HUES48 (cell line): ENCODE results near the gene RNASEH2C.
"Not testable (repeated sequence)": the region's sequence is repeated elsewhere in the genome, so short reads cannot be mapped to it uniquely, and the experiment has no call there.

ENCODE experiments used
- H3K27ac ChIP-seq: one replicate; pipeline ENCODE4 v1.7.0; 2013; ENCODE audit warnings: low read depth, low read length, inconsistent platforms
- H3K27me3 ChIP-seq: 2 replicates; pipeline ENCODE4 v1.6.1; 2013; ENCODE audit warnings: mild to moderate bottlenecking, low read length; ENCODE audit not compliant: control insufficient read depth, insufficient read depth
- H3K36me3 ChIP-seq: 2 replicates; pipeline ENCODE4 v1.6.1; 2013; ENCODE audit warnings: low read length; ENCODE audit not compliant: control insufficient read depth, insufficient read depth
- H3K4me1 ChIP-seq: 2 replicates; pipeline ENCODE4 v1.6.1; 2013; ENCODE audit warnings: mild to moderate bottlenecking, low read length; ENCODE audit not compliant: control insufficient read depth, insufficient read depth
- H3K4me3 ChIP-seq: 2 replicates; pipeline ENCODE4 v1.5.1; 2013; ENCODE audit warnings: mild to moderate bottlenecking, low read depth, low read length
- H3K9ac ChIP-seq: 2 replicates; pipeline ENCODE4 v1.6.1; 2013; ENCODE audit warnings: mild to moderate bottlenecking, low read depth, low read length, moderate library complexity
- H3K9me3 ChIP-seq: 2 replicates; pipeline ENCODE4 v1.6.1; 2013; ENCODE audit warnings: low read length; ENCODE audit not compliant: control insufficient read depth, insufficient read depth

Gene RNASEH2C

GRCh38 chr11:65720211-65720934, at the start of gene RNASEH2C:
Gene RNASEH2C, minus strand, starts transcription at chr11:65720798. Its CDS starts 40 bp downstream, at chr11:65720758.
- H3K36me3 ChIP-seq = peaks cover 36% of the 10 kb centered on the region
- H3K27me3 ChIP-seq = no peaks in the 10 kb centered on the region
- H3K27ac ChIP-seq = peak within 1 kb of the TSS; percentile 79
- H3K9ac ChIP-seq = peak within 1 kb of the TSS; percentile 81
- H3K4me3 ChIP-seq = peak within 1 kb of the TSS; percentile 93
- H3K4me1 ChIP-seq = no peaks in the 10 kb centered on the region
- no peaks in the 10 kb centered on the region for H3K9me3 ChIP-seq

- not testable (repeated sequence) for H3K4me3 ChIP-seq, H3K36me3 ChIP-seq, H3K27me3 ChIP-seq, H3K9ac ChIP-seq, H3K9me3 ChIP-seq, H3K27ac ChIP-seq, H3K4me1 ChIP-seq
These were observed 47.2 kb upstream of the RNASEH2C start for GRCh38 chr11:65767806-65768205.

GRCh38 chr11:65767406-65767805, 46.8 kb upstream of the RNASEH2C start:
- Histone ChIP-seq H3K4me3 (no peak overlapping the region), H3K27me3 (no peaks in the 10 kb centered on the region), H3K9ac (no peak overlapping the region), H3K4me1 (no peaks in the 10 kb centered on the region), H3K9me3 (no peaks in the 10 kb centered on the region), H3K27ac (no peak overlapping the region), H3K36me3 (no peaks in the 10 kb centered on the region)

GRCh38 chr11:65766535-65766934, 45.9 kb upstream of the RNASEH2C start:
- H3K27ac ChIP-seq = no peak overlapping the region
- no peaks in the 10 kb centered on the region for H3K9me3 ChIP-seq
- H3K36me3 ChIP-seq = no peaks in the 10 kb centered on the region
- no peaks in the 10 kb centered on the region for H3K4me1 ChIP-seq
- H3K9ac ChIP-seq = no peak overlapping the region
- no peak overlapping the region for H3K4me3 ChIP-seq
- H3K27me3 ChIP-seq = no peaks in the 10 kb centered on the region

- H3K27me3 ChIP-seq = no peaks in the 10 kb centered on the region
- H3K9me3 ChIP-seq = no peaks in the 10 kb centered on the region
- no peak overlapping the region for H3K4me3 ChIP-seq
- no peaks in the 10 kb centered on the region for H3K4me1 ChIP-seq
- H3K9ac ChIP-seq = no peak overlapping the region
- no peaks in the 10 kb centered on the region for H3K36me3 ChIP-seq
- no peak overlapping the region for H3K27ac ChIP-seq
These were observed 43.8 kb upstream of the RNASEH2C start for GRCh38 chr11:65764434-65764833.

GRCh38 chr11:65762816-65763215, 42.2 kb upstream of the RNASEH2C start:
- H3K4me3 ChIP-seq, H3K4me1 ChIP-seq, H3K9ac ChIP-seq, H3K9me3 ChIP-seq, H3K27ac ChIP-seq, H3K36me3 ChIP-seq, H3K27me3 ChIP-seq: not testable (repeated sequence)

GRCh38 chr11:65762169-65762568, 41.6 kb upstream of the RNASEH2C start:
- not testable (repeated sequence) for H3K4me1 ChIP-seq, H3K9me3 ChIP-seq, H3K4me3 ChIP-seq, H3K36me3 ChIP-seq, H3K27me3 ChIP-seq, H3K9ac ChIP-seq, H3K27ac ChIP-seq

- no peaks in the 10 kb centered on the region for H3K4me1 ChIP-seq
- no peaks in the 10 kb centered on the region; the same call in 1 of the 2 replicates for H3K27me3 ChIP-seq
- no peaks in the 10 kb centered on the region for H3K36me3 ChIP-seq
- H3K4me3 ChIP-seq = no peak overlapping the region
- H3K9ac ChIP-seq = no peak overlapping the region
- no peaks in the 10 kb centered on the region; the same call in 1 of the 2 replicates for H3K9me3 ChIP-seq
- H3K27ac ChIP-seq = no peak overlapping the region
These were observed 24.5 kb upstream of the RNASEH2C start for GRCh38 chr11:65745049-65745448.

- Histone ChIP-seq H3K4me3 (no peak overlapping the region), H3K36me3 (no peaks in the 10 kb centered on the region), H3K27me3 (no peaks in the 10 kb centered on the region; the same call in 1 of the 2 replicates), H3K9me3 (no peaks in the 10 kb centered on the region; the same call in 1 of the 2 replicates), H3K9ac (no peak overlapping the region), H3K27ac (no peak overlapping the region), H3K4me1 (no peaks in the 10 kb centered on the region)
These were observed 24.1 kb upstream of the RNASEH2C start for GRCh38 chr11:65744699-65745042.

GRCh38 chr11:65744026-65744698, 23.6 kb upstream of the RNASEH2C start:
- H3K4me1 ChIP-seq = no peaks in the 10 kb centered on the region
- no peaks in the 10 kb centered on the region for H3K36me3 ChIP-seq
- no peaks in the 10 kb centered on the region; the same call in 1 of the 2 replicates for H3K27me3 ChIP-seq
- H3K27ac ChIP-seq = no peak overlapping the region
- H3K4me3 ChIP-seq = no peak overlapping the region
- H3K9ac ChIP-seq = no peak overlapping the region
- H3K9me3 ChIP-seq = no peaks in the 10 kb centered on the region; the same call in 1 of the 2 replicates

- H3K4me3 ChIP-seq = no peak overlapping the region
- H3K36me3 ChIP-seq = no peaks in the 10 kb centered on the region
- H3K9ac ChIP-seq = no peak overlapping the region
- no peaks in the 10 kb centered on the region; the same call in 1 of the 2 replicates for H3K9me3 ChIP-seq
- H3K4me1 ChIP-seq = no peaks in the 10 kb centered on the region
- no peak overlapping the region for H3K27ac ChIP-seq
- H3K27me3 ChIP-seq = no peaks in the 10 kb centered on the region; the same call in 1 of the 2 replicates
These were observed 23.1 kb upstream of the RNASEH2C start for GRCh38 chr11:65743681-65744025.
